HL-60 (cell line): ENCODE data around the gene FOXL2.
A peak's percentile ranks its signal among the peaks of the same experiment; 100 is the strongest.

Source experiments
- DNase-seq, 2 experiments: peaks; one replicate each; pipeline ENCODE4 v3.0.0-alpha.2; 2010 to 2020; ENCODE audit warnings: low read depth in 1 of 2, low spot score in 1 of 2
- H3K27ac ChIP-seq: fragments of 250-450 bp; sonication (Bioruptor Pico); replicated peaks from 2 replicates; pipeline ENCODE4 v1.5.1; 2020; ENCODE audit warnings: mild to moderate bottlenecking, moderate library complexity
- H3K27me3 ChIP-seq: fragments of 250-450 bp; sonication (Bioruptor Pico); 2 replicates; pipeline ENCODE4 v1.5.1; 2021; ENCODE audit warnings: mild to moderate bottlenecking, moderate library complexity; ENCODE audit not compliant: insufficient read depth, poor library complexity, severe bottlenecking
- H3K4me3 ChIP-seq: replicated peaks from 2 replicates; pipeline ENCODE4 v1.5.1; 2011; ENCODE audit warnings: mild to moderate bottlenecking, control low read depth, low read length; ENCODE audit not compliant: insufficient read depth
- GABPA ChIP-seq: IDR thresholded peaks from 2 replicates; pipeline ENCODE4 v1.6.1; 2012; ENCODE audit warnings: low read depth
- POLR2AphosphoS5 ChIP-seq: IDR thresholded peaks from 2 replicates; pipeline ENCODE4 v1.6.1; 2012; ENCODE audit warnings: low read depth
- SPI1 ChIP-seq: IDR thresholded peaks from 2 replicates; pipeline ENCODE4 v1.6.1; 2012; ENCODE audit warnings: low read depth, mild to moderate bottlenecking, borderline replicate concordance
- TF ChIP-seq, protein P1 (sequence below): IDR thresholded peaks from one replicate; pipeline ENCODE4 v1.5.1; 2011; ENCODE audit warnings: low read length, control low read depth, inconsistent platforms; ENCODE audit not compliant: insufficient read depth
- TF ChIP-seq, protein P2 (sequence below): IDR thresholded peaks from 2 replicates; pipeline ENCODE4 v1.6.1; 2012; ENCODE audit warnings: low read depth; ENCODE audit not compliant: insufficient replicate concordance

Gene FOXL2

DNA sequence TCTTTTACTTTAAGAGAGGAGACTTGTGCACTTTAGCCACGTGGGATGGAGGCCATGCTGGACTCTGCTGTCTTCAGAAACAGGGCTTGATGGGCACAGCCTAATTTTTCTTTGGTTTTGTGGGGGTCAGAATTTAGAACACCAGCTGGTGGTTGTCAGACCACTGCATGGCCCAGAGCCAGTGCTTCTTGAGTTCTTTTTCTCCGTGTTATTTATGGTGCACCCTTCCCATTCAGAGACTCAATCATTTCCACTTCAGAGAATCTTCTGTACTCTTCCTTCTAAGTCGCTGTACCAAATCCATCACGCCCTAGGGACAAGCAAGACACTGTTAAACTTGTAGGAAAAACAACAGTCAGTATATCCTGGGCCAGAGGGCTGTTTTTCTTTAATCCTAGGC, 39.0 kb upstream of the FOXL2 start:
- Histone ChIP-seq H3K27ac (no peak overlapping the region), H3K27me3 (no peaks in the 10 kb centered on the region), H3K4me3 (no peak overlapping the region)
- TF ChIP-seq POLR2AphosphoS5: no peak
- TF ChIP-seq GABPA: no peak
- no peak for TF ChIP-seq SPI1
- TF ChIP-seq, protein P1, sequence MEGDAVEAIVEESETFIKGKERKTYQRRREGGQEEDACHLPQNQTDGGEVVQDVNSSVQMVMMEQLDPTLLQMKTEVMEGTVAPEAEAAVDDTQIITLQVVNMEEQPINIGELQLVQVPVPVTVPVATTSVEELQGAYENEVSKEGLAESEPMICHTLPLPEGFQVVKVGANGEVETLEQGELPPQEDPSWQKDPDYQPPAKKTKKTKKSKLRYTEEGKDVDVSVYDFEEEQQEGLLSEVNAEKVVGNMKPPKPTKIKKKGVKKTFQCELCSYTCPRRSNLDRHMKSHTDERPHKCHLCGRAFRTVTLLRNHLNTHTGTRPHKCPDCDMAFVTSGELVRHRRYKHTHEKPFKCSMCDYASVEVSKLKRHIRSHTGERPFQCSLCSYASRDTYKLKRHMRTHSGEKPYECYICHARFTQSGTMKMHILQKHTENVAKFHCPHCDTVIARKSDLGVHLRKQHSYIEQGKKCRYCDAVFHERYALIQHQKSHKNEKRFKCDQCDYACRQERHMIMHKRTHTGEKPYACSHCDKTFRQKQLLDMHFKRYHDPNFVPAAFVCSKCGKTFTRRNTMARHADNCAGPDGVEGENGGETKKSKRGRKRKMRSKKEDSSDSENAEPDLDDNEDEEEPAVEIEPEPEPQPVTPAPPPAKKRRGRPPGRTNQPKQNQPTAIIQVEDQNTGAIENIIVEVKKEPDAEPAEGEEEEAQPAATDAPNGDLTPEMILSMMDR: no peak
- TF ChIP-seq, protein P2, sequence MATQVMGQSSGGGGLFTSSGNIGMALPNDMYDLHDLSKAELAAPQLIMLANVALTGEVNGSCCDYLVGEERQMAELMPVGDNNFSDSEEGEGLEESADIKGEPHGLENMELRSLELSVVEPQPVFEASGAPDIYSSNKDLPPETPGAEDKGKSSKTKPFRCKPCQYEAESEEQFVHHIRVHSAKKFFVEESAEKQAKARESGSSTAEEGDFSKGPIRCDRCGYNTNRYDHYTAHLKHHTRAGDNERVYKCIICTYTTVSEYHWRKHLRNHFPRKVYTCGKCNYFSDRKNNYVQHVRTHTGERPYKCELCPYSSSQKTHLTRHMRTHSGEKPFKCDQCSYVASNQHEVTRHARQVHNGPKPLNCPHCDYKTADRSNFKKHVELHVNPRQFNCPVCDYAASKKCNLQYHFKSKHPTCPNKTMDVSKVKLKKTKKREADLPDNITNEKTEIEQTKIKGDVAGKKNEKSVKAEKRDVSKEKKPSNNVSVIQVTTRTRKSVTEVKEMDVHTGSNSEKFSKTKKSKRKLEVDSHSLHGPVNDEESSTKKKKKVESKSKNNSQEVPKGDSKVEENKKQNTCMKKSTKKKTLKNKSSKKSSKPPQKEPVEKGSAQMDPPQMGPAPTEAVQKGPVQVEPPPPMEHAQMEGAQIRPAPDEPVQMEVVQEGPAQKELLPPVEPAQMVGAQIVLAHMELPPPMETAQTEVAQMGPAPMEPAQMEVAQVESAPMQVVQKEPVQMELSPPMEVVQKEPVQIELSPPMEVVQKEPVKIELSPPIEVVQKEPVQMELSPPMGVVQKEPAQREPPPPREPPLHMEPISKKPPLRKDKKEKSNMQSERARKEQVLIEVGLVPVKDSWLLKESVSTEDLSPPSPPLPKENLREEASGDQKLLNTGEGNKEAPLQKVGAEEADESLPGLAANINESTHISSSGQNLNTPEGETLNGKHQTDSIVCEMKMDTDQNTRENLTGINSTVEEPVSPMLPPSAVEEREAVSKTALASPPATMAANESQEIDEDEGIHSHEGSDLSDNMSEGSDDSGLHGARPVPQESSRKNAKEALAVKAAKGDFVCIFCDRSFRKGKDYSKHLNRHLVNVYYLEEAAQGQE: no peak
- no peak for DNase-seq

DNA sequence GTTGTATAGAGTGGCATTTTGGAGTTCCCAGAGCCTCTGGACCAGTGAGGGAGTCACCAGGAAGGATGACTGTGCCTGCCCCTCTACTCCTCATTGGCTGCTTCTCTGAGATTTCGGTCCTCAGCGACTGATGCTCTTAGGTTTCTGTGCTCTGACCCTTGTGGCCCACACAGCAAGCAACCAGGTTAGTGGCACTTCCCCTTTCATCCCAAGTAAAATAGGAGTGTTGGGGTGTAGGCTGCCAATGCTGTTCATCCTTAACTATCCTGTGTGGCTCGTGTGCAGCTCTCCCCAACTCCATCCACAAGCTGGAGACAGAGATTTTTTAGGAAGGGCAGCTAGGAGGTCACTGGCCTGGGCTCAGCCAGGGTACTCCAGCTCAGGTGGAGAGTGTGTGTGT, 37.9 kb upstream of the FOXL2 start:
- H3K27ac ChIP-seq: no peak overlapping the region
- no peak overlapping the region for H3K4me3 ChIP-seq
- TF ChIP-seq, protein P1: no peak
- peak; percentile 52; the same call in 1 of the 2 replicates for TF ChIP-seq SPI1
- H3K27me3 ChIP-seq: no peaks in the 10 kb centered on the region
- no peak for DNase-seq

DNA sequence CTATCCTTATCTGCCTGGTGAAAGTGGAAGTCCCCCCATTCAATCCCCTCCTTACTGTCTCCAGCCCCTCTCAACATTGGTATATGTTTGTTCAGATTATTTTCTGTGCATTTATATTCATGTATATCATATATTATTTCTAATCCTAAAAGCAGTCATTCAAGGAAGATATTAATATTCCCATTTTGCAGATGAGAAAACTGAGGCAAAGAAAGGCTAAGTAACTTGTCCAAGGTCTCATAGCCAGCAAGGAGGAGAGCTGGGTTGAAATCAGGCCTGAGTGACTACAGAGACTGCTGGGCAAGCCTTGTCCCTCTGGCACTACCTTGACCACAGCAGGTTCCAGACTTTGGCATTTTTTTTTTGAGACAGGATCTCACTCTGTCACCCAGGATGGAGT, 29.1 kb upstream of the FOXL2 start:
- Histone ChIP-seq H3K27me3 (no peaks in the 10 kb centered on the region), H3K27ac (no peak overlapping the region), H3K4me3 (no peak overlapping the region)
- TF ChIP-seq, protein P2: no peak
- TF ChIP-seq GABPA (no peak), POLR2AphosphoS5 (no peak)
- DNase-seq: no peak

DNA sequence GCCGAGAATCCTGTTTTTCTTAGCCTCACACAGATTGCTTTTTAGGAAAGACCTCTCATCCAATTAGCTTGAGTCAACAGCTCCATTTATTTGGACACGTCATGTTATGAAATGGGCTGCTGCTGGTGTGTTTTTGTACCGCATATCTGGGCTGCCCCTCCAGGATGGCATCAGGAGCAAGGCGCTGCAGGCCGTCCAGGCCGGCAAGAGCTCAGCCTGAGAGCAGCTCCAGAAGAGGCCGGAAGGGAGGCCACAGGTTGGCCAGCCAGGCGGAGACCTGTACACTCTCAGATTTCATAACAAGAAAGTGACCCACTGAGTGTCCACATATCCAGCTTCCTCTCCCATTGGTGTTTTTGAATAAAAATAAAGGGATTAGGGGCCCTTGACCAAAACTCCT, 28.4 kb upstream of the FOXL2 start:
- no peak overlapping the region for H3K4me3 ChIP-seq
- no peaks in the 10 kb centered on the region for H3K27me3 ChIP-seq
- no peak overlapping the region for H3K27ac ChIP-seq
- no peak for TF ChIP-seq SPI1
- TF ChIP-seq, protein P1: no peak
- TF ChIP-seq GABPA: no peak
- TF ChIP-seq, protein P2: no peak
- no peak for TF ChIP-seq POLR2AphosphoS5
- no peak for DNase-seq
